Astrocyte (in vitro differentiated cells and primary cell): Measurements from ENCODE around the gene PLCH2.
"Not testable (repeated sequence)": the region's sequence is repeated elsewhere in the genome, so short reads cannot be mapped to it uniquely, and the experiment has no call there.

Experiments
- EZH2 ChIP-seq: IDR thresholded peaks from 2 replicates; pipeline ENCODE4 v1.6.1; 2012; ENCODE audit warnings: mild to moderate bottlenecking, low read length, inconsistent platforms; ENCODE audit not compliant: insufficient read depth
- TF ChIP-seq, protein P1 (sequence below): IDR thresholded peaks from 2 replicates; pipeline ENCODE4 v1.5.1; 2011; ENCODE audit warnings: low read depth, mild to moderate bottlenecking, inconsistent platforms, low read length, moderate library complexity; ENCODE audit not compliant: insufficient read depth

DNA sequence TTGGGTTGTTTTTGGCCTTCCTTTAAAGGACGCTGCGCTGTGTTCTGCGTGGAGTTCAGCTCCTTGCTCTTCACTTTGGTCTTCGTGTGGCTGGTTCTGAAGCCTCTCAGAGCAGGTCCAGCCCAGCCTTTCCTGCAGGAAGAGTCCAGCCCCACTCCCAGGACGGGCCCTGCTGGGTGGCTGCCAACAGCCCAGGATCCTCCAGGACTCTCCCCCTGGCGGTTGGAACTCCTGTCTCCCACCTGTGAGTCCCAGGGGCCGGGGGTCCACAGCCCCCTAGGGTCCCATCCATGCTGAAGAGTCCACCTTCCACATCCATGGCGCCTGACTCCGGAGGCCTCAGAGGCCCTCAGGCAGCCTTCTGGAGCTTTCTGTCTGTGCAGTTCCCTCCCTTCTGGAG lies 75.5 kb downstream of the PLCH2 start:
- TF ChIP-seq, protein P1, sequence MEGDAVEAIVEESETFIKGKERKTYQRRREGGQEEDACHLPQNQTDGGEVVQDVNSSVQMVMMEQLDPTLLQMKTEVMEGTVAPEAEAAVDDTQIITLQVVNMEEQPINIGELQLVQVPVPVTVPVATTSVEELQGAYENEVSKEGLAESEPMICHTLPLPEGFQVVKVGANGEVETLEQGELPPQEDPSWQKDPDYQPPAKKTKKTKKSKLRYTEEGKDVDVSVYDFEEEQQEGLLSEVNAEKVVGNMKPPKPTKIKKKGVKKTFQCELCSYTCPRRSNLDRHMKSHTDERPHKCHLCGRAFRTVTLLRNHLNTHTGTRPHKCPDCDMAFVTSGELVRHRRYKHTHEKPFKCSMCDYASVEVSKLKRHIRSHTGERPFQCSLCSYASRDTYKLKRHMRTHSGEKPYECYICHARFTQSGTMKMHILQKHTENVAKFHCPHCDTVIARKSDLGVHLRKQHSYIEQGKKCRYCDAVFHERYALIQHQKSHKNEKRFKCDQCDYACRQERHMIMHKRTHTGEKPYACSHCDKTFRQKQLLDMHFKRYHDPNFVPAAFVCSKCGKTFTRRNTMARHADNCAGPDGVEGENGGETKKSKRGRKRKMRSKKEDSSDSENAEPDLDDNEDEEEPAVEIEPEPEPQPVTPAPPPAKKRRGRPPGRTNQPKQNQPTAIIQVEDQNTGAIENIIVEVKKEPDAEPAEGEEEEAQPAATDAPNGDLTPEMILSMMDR, result not testable (repeated sequence)
- TF ChIP-seq EZH2, result not testable (repeated sequence)
